ENCODE results near the gene PDXDC1. TPM values are rescaled to one million over a fixed set of nuclear protein-coding genes. Genes with fewer than 3 reads are reported as not detected.

PDXDC1 gene
- total RNA-seq, 1 experiment from 2014 or later, result 94.3 TPM

DNA sequence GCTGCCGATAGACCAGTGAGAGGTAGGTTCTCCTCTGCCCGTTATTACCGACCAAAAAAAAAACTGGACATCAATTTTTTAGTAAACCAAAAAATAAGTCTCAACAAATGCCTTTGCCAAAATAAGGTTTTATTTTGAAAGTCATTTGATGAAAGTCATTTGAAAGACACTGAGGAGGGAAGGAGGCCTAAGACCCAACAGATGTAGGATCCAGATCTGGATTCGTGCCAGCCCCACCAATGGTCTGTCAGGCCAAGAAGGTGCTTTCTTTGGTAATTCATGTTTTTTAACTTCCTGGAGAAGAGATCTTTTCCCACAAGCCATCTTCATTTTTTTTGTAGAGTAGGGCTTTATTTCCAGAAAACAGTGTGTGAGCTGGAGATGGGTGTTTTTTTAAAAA, 62.9 kb downstream of the PDXDC1 start:
- Histone ChIP-seq H3K9me3 (ENCODE audit: control insufficient read depth in 1 of 2, insufficient read depth in 1 of 2, low read depth in 1 of 2, low read length in 2 of 2) (no peaks in the 10 kb centered on the region), H3K9ac (ENCODE audit: low read length) (no peak overlapping the region), H3K36me3 (ENCODE audit: control insufficient read depth in 1 of 2, insufficient read depth in 2 of 2, low read length in 2 of 2) (peaks cover 25 to 42% of the 10 kb centered on the region in 2 experiments; a peak in 3 of 4 replicates), H4K20me1 (ENCODE audit: insufficient read depth) (no peaks in the 10 kb centered on the region), H3K4me3 (replicated peaks in 1 of 2; ENCODE audit: low read depth in 1 of 2, low read length in 2 of 2) (no peak overlapping the region), H3K4me2 (ENCODE audit: low read length) (no peak overlapping the region), H3K27ac (ENCODE audit: low read depth, low read length) (no peak overlapping the region), H3K27me3 (ENCODE audit: insufficient read depth, low read length) (no peaks in the 10 kb centered on the region), H3K9me2 (ENCODE audit: insufficient read depth) (no peaks in the 10 kb centered on the region), H3K79me2 (ENCODE audit: insufficient read depth, low read length) (no peaks in the 10 kb centered on the region), H3K4me1 (ENCODE audit: control insufficient read depth in 1 of 2, insufficient read depth in 2 of 2, low read length in 2 of 2) (peaks cover 4 to 8% of the 10 kb centered on the region in 2 experiments; a peak in 2 of 4 replicates), H2AFZ (ENCODE audit: low read depth, low read length, poor library complexity, severe bottlenecking) (no peak overlapping the region)
- POLR2A ChIA-PET, result no interaction called here
- intact Hi-C loops (cut with micrococcal nuclease), result no loop called here
- RAD21 ChIA-PET (ENCODE audit: low non-redundant PET in 1 of 2, low total read pairs in 2 of 2, uncharacterized antibody in 2 of 2, unreplicated experiment in 2 of 2), result no interaction called here
- CTCF ChIA-PET, result no interaction called here
- DNase-seq (ENCODE audit: low read depth, low spot score) (no peak), ATAC-seq (no peak)
- BruUV-seq (replicated peaks), result no TSS peak
- TF ChIP-seq RAD21 (IDR thresholded peaks at IDR 0.05; ENCODE audit: low read depth) (no peak), POLR2AphosphoS5 (IDR thresholded peaks at IDR 0.05; ENCODE audit: low read depth, low read length) (no peak), POLR2A (IDR thresholded peaks at IDR 0.05; ENCODE audit: borderline replicate concordance, extremely low read depth, insufficient read depth, insufficient read length) (no peak), ELF1 (IDR thresholded peaks at IDR 0.05; ENCODE audit: borderline replicate concordance, low read depth) (no peak), SIN3A (IDR thresholded peaks at IDR 0.05; ENCODE audit: low read depth) (no peak), EZH2phosphoT487 (IDR thresholded peaks at IDR 0.05; ENCODE audit: borderline replicate concordance) (no peak), TCF7L2 (IDR thresholded peaks at IDR 0.05; ENCODE audit: borderline replicate concordance, extremely low read depth, insufficient read depth, insufficient read length) (no peak), CBX3 (IDR thresholded peaks at IDR 0.05; ENCODE audit: low read depth) (no peak), ZBTB33 (IDR thresholded peaks at IDR 0.05; ENCODE audit: extremely low read depth, insufficient replicate concordance, low read length) (no peak), CEBPB (IDR thresholded peaks at IDR 0.05; ENCODE audit: low read depth) (no peak), JUND (IDR thresholded peaks at IDR 0.05) (no peak), SP1 (IDR thresholded peaks at IDR 0.05; ENCODE audit: low read depth) (no peak), EZH2 (IDR thresholded peaks at IDR 0.05) (no peak), FOSL1 (IDR thresholded peaks at IDR 0.05; ENCODE audit: low read depth) (no peak)
- TF ChIP-seq, protein P1, sequence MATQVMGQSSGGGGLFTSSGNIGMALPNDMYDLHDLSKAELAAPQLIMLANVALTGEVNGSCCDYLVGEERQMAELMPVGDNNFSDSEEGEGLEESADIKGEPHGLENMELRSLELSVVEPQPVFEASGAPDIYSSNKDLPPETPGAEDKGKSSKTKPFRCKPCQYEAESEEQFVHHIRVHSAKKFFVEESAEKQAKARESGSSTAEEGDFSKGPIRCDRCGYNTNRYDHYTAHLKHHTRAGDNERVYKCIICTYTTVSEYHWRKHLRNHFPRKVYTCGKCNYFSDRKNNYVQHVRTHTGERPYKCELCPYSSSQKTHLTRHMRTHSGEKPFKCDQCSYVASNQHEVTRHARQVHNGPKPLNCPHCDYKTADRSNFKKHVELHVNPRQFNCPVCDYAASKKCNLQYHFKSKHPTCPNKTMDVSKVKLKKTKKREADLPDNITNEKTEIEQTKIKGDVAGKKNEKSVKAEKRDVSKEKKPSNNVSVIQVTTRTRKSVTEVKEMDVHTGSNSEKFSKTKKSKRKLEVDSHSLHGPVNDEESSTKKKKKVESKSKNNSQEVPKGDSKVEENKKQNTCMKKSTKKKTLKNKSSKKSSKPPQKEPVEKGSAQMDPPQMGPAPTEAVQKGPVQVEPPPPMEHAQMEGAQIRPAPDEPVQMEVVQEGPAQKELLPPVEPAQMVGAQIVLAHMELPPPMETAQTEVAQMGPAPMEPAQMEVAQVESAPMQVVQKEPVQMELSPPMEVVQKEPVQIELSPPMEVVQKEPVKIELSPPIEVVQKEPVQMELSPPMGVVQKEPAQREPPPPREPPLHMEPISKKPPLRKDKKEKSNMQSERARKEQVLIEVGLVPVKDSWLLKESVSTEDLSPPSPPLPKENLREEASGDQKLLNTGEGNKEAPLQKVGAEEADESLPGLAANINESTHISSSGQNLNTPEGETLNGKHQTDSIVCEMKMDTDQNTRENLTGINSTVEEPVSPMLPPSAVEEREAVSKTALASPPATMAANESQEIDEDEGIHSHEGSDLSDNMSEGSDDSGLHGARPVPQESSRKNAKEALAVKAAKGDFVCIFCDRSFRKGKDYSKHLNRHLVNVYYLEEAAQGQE (IDR thresholded peaks at IDR 0.05; ENCODE audit: low read depth), result no peak
- TF ChIP-seq, protein P2, sequence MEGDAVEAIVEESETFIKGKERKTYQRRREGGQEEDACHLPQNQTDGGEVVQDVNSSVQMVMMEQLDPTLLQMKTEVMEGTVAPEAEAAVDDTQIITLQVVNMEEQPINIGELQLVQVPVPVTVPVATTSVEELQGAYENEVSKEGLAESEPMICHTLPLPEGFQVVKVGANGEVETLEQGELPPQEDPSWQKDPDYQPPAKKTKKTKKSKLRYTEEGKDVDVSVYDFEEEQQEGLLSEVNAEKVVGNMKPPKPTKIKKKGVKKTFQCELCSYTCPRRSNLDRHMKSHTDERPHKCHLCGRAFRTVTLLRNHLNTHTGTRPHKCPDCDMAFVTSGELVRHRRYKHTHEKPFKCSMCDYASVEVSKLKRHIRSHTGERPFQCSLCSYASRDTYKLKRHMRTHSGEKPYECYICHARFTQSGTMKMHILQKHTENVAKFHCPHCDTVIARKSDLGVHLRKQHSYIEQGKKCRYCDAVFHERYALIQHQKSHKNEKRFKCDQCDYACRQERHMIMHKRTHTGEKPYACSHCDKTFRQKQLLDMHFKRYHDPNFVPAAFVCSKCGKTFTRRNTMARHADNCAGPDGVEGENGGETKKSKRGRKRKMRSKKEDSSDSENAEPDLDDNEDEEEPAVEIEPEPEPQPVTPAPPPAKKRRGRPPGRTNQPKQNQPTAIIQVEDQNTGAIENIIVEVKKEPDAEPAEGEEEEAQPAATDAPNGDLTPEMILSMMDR (IDR thresholded peaks at IDR 0.05 in 2 of 3, conservative IDR thresholded peaks at IDR 0.05 in 1 of 3; ENCODE audit: borderline replicate concordance in 1 of 3, insufficient read depth in 1 of 3, low read depth in 2 of 3, low read length in 2 of 3), result no peak
- TF ChIP-seq, protein P3, sequence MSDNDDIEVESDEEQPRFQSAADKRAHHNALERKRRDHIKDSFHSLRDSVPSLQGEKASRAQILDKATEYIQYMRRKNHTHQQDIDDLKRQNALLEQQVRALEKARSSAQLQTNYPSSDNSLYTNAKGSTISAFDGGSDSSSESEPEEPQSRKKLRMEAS (IDR thresholded peaks at IDR 0.05), result no peak
- TF ChIP-seq, protein P4, sequence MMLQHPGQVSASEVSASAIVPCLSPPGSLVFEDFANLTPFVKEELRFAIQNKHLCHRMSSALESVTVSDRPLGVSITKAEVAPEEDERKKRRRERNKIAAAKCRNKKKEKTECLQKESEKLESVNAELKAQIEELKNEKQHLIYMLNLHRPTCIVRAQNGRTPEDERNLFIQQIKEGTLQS (IDR thresholded peaks at IDR 0.05), result no peak
